ENCODE results near the gene HSD17B2. TPM values are rescaled to one million over a fixed set of nuclear protein-coding genes. Genes with fewer than 3 reads are reported as not detected.
"Not testable (repeated sequence)": the region's sequence is repeated elsewhere in the genome, so short reads cannot be mapped to it uniquely, and the experiment has no call there.

The HSD17B2 gene
- total and polyA plus RNA-seq, 4 donors: 47.7 to 126 (median 103) TPM

GRCh38 chr16:82007189-82007588 lies 27.9 kb upstream of the HSD17B2 start:
- Histone ChIP-seq H3K9me3 (ENCODE audit: control insufficient read depth in 4 of 4, low read length in 3 of 4) (peaks cover 0 to 6% (median 0%) of the 10 kb centered on the region in 4 donors), H3K4me1 (ENCODE audit: control insufficient read depth in 4 of 4, insufficient read depth in 4 of 4, low read length in 3 of 4) (peaks cover 0 to 6% (median 3%) of the 10 kb centered on the region in 4 donors), H3K4me3 (ENCODE audit: low read depth in 1 of 3, low read length in 3 of 3) (no peak overlapping the region), H3K36me3 (ENCODE audit: control insufficient read depth in 4 of 4, insufficient read depth in 3 of 4, low read depth in 1 of 4, low read length in 3 of 4) (peaks cover 0 to 1% (median 0%) of the 10 kb centered on the region in 4 donors), H3K27ac (ENCODE audit: low read depth in 1 of 2, low read length in 2 of 2) (no peak overlapping the region), H3K9ac (ENCODE audit: low read depth in 1 of 2, low read length in 2 of 2) (no peak overlapping the region), H3K27me3 (ENCODE audit: control insufficient read depth in 4 of 4, insufficient read depth in 4 of 4, low read length in 3 of 4) (no peaks in the 10 kb centered on the region)
- TF ChIP-seq EGR1 (IDR thresholded peaks at IDR 0.05; ENCODE audit: low read depth in 2 of 2) (no peak), TAF1 (conservative IDR thresholded peaks at IDR 0.05) (no peak), NR2F2 (IDR thresholded peaks at IDR 0.05) (no peak), YY1 (IDR thresholded peaks at IDR 0.05) (no peak), GABPA (IDR thresholded peaks at IDR 0.05 in 1 of 2, conservative IDR thresholded peaks at IDR 0.05 in 1 of 2) (no peak), RAD21 (IDR thresholded peaks at IDR 0.05) (no peak), FOXA1 (IDR thresholded peaks at IDR 0.05) (no peak), SP1 (IDR thresholded peaks at IDR 0.05) (no peak), JUND (IDR thresholded peaks at IDR 0.05) (no peak), FOXA2 (IDR thresholded peaks at IDR 0.05) (no peak)
- TF ChIP-seq, protein P1, sequence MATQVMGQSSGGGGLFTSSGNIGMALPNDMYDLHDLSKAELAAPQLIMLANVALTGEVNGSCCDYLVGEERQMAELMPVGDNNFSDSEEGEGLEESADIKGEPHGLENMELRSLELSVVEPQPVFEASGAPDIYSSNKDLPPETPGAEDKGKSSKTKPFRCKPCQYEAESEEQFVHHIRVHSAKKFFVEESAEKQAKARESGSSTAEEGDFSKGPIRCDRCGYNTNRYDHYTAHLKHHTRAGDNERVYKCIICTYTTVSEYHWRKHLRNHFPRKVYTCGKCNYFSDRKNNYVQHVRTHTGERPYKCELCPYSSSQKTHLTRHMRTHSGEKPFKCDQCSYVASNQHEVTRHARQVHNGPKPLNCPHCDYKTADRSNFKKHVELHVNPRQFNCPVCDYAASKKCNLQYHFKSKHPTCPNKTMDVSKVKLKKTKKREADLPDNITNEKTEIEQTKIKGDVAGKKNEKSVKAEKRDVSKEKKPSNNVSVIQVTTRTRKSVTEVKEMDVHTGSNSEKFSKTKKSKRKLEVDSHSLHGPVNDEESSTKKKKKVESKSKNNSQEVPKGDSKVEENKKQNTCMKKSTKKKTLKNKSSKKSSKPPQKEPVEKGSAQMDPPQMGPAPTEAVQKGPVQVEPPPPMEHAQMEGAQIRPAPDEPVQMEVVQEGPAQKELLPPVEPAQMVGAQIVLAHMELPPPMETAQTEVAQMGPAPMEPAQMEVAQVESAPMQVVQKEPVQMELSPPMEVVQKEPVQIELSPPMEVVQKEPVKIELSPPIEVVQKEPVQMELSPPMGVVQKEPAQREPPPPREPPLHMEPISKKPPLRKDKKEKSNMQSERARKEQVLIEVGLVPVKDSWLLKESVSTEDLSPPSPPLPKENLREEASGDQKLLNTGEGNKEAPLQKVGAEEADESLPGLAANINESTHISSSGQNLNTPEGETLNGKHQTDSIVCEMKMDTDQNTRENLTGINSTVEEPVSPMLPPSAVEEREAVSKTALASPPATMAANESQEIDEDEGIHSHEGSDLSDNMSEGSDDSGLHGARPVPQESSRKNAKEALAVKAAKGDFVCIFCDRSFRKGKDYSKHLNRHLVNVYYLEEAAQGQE (IDR thresholded peaks at IDR 0.05): no peak
- TF ChIP-seq, protein P2, sequence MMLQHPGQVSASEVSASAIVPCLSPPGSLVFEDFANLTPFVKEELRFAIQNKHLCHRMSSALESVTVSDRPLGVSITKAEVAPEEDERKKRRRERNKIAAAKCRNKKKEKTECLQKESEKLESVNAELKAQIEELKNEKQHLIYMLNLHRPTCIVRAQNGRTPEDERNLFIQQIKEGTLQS (IDR thresholded peaks at IDR 0.05): no peak
- TF ChIP-seq, protein P3, sequence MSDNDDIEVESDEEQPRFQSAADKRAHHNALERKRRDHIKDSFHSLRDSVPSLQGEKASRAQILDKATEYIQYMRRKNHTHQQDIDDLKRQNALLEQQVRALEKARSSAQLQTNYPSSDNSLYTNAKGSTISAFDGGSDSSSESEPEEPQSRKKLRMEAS (IDR thresholded peaks at IDR 0.05): no peak
- TF ChIP-seq, protein P4, sequence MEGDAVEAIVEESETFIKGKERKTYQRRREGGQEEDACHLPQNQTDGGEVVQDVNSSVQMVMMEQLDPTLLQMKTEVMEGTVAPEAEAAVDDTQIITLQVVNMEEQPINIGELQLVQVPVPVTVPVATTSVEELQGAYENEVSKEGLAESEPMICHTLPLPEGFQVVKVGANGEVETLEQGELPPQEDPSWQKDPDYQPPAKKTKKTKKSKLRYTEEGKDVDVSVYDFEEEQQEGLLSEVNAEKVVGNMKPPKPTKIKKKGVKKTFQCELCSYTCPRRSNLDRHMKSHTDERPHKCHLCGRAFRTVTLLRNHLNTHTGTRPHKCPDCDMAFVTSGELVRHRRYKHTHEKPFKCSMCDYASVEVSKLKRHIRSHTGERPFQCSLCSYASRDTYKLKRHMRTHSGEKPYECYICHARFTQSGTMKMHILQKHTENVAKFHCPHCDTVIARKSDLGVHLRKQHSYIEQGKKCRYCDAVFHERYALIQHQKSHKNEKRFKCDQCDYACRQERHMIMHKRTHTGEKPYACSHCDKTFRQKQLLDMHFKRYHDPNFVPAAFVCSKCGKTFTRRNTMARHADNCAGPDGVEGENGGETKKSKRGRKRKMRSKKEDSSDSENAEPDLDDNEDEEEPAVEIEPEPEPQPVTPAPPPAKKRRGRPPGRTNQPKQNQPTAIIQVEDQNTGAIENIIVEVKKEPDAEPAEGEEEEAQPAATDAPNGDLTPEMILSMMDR (IDR thresholded peaks at IDR 0.05; ENCODE audit: low read depth, low read length, missing input control): no peak
- no peak for DNase-seq (ENCODE audit: low spot score)
- 93% methylated on average over 2 of the region's 2 CpGs for WGBS

- peaks cover 0 to 6% (median 3%) of the 10 kb centered on the region in 4 donors for H3K4me1 ChIP-seq (ENCODE audit: control insufficient read depth in 4 of 4, insufficient read depth in 4 of 4, low read length in 3 of 4)
- H3K9me3 ChIP-seq (ENCODE audit: control insufficient read depth in 4 of 4, low read length in 3 of 4): peaks cover 0 to 6% (median 0%) of the 10 kb centered on the region in 4 donors
- no peak for DNase-seq (ENCODE audit: low spot score)
- no peak overlapping the region for H3K27ac ChIP-seq (ENCODE audit: low read depth in 1 of 2, low read length in 2 of 2)
- TF ChIP-seq, protein P4 (IDR thresholded peaks at IDR 0.05; ENCODE audit: low read depth, low read length, missing input control): no peak
- TF ChIP-seq, protein P2 (IDR thresholded peaks at IDR 0.05): no peak
- TF ChIP-seq FOXA2 (IDR thresholded peaks at IDR 0.05) (no peak), RAD21 (IDR thresholded peaks at IDR 0.05) (no peak), YY1 (IDR thresholded peaks at IDR 0.05) (no peak), HNF4A (conservative IDR thresholded peaks at IDR 0.05) (no peak)
- H3K36me3 ChIP-seq (ENCODE audit: control insufficient read depth in 4 of 4, insufficient read depth in 3 of 4, low read depth in 1 of 4, low read length in 3 of 4): no peaks in the 10 kb centered on the region
- H3K27me3 ChIP-seq (ENCODE audit: control insufficient read depth in 4 of 4, insufficient read depth in 4 of 4, low read length in 3 of 4): no peaks in the 10 kb centered on the region
- H3K4me3 ChIP-seq (ENCODE audit: low read depth in 1 of 3, low read length in 3 of 3): no peak overlapping the region
- no peak overlapping the region for H3K9ac ChIP-seq (ENCODE audit: low read depth in 1 of 2, low read length in 2 of 2)
- 97% methylated on average over 9 of the region's 9 CpGs for WGBS
These were observed 26.0 kb upstream of the HSD17B2 start for GRCh38 chr16:82008957-82009592.

- not testable (repeated sequence) for H3K9ac ChIP-seq (ENCODE audit: low read depth in 1 of 2, low read length in 2 of 2); H3K36me3 ChIP-seq (ENCODE audit: control insufficient read depth in 4 of 4, insufficient read depth in 3 of 4, low read depth in 1 of 4, low read length in 3 of 4); DNase-seq (ENCODE audit: low spot score); H3K27ac ChIP-seq (ENCODE audit: low read depth in 1 of 2, low read length in 2 of 2); H3K9me3 ChIP-seq (ENCODE audit: control insufficient read depth in 4 of 4, low read length in 3 of 4); H3K4me3 ChIP-seq (ENCODE audit: low read depth in 1 of 3, low read length in 3 of 3); H3K4me1 ChIP-seq (ENCODE audit: control insufficient read depth in 4 of 4, insufficient read depth in 4 of 4, low read length in 3 of 4); H3K27me3 ChIP-seq (ENCODE audit: control insufficient read depth in 4 of 4, insufficient read depth in 4 of 4, low read length in 3 of 4)
- 91% methylated on average over 4 of the region's 4 CpGs for WGBS
These were observed 25.3 kb upstream of the HSD17B2 start for GRCh38 chr16:82009789-82010188.
